ENCODE measurements around the gene RXRG.

- no peak for TF ChIP-seq CTCF (IDR thresholded peaks at IDR 0.05)
- TF ChIP-seq POLR2A (IDR thresholded peaks at IDR 0.05): no peak
Measured at GRCh38 chr1:165454091-165454610, 9.2 kb upstream of the RXRG start.

Measured in suprapubic skin (tissue), 3 donors.